HG02884 (cell line): ENCODE measurements around the gene NIPSNAP3A.

Experiments used
- ATAC-seq: cut with Tn5 transposase; IDR thresholded peaks from one replicate; pipeline ENCODE4 v1.9.1; 2021; ENCODE audit warnings: mild to moderate bottlenecking, moderate library complexity; ENCODE audit not compliant: unreplicated experiment

NIPSNAP3A gene

DNA sequence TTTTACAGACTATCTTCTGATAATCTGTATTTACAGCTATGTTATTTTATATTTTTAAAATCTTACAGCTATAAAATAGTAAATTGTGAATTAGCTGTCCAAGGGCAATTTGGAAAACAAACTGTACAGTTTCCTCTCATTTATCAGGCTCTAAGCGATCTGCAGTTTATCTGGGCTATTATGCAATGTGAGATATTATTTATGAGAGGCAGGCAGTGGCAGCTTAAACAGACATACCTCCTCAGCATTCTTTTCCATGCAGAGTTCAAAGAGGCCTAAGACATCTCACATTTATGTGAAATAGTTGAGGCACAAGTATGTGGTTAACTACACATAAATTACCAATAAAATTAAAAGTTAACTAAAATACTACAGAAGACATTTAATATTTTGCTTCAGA lies 26.6 kb downstream of the NIPSNAP3A start:
- ATAC-seq, result no peak

GRCh38 chr9:104774831-104775573 lies 27.5 kb downstream of the NIPSNAP3A start:
- peak; percentile 83 for ATAC-seq

GRCh38 chr9:104775574-104775936 lies 28.1 kb downstream of the NIPSNAP3A start:
- peak; percentile 66 for ATAC-seq

- peak; percentile 1 for ATAC-seq
Measured at GRCh38 chr9:104775976-104776375, 28.5 kb downstream of the NIPSNAP3A start.

GRCh38 chr9:104776797-104777196 lies 29.3 kb downstream of the NIPSNAP3A start:
- no peak for ATAC-seq

DNA sequence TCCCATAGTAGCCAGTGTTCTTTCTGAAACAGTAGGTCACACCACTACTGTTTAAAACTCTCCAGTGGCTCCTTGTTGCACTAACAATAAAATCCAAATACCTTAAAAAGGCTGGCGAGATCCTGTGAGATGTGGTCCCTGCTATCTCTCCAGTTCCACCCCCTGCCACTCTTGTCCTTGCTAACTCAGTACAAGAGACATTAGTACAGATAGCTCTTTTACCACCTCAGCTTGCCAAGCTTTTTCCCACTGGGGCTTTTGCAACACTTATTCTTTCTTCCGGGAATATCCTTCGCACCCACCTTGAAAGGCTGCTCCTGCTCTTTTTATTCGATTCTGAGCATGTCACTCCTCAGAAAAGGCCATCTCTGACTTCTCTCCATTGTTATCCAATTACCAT lies 31.3 kb downstream of the NIPSNAP3A start:
- no peak for ATAC-seq

DNA sequence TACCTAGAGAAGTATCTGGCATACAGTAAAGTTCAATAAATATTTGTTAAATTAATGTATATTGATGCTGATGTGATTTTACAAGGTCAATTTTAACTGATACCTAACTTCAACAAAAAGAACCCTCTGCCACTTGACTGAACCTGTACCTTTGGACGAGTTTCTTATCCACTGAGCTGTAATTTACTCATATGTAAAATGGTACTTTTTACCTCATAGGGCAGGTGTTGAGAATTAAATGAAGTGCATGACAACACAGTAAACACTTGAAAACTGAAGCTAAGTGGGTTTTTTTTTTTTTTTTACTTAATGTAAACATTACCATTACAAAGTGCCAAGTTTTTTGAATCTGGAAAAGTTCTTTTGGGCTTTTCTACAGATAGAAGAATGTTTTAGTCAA lies 31.9 kb downstream of the NIPSNAP3A start:
- ATAC-seq, result no peak

DNA sequence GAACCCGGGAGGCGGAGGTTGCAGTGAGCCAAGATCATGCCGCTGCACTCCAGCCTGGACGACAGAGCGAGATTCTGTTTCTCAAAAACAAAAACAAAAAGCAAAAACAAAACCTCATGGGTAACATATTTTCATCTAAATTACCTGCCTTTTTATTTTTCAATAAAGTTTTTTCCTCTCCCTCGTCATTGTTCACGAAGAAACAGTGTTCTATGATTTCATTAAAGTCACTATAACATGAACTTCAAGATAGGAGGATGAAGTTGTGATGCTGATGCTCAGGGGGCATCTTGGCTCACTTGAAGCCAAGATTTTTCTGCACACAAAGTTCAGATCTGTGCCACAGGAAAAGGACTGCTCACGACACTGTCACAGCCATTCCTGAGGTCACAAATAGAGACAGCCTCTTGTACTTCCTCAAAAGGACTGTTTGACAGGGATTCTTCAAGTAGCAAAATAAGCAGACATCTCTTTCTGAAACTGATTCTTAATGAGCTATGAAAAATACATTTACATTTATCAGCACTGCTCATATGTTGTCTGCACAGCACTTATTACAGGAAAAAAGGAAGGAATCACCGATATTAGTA lies 32.6 kb downstream of the NIPSNAP3A start:
- no peak for ATAC-seq

- peak; percentile 49 for ATAC-seq
Measured at GRCh38 chr9:104780796-104781395, 33.4 kb downstream of the NIPSNAP3A start.

DNA sequence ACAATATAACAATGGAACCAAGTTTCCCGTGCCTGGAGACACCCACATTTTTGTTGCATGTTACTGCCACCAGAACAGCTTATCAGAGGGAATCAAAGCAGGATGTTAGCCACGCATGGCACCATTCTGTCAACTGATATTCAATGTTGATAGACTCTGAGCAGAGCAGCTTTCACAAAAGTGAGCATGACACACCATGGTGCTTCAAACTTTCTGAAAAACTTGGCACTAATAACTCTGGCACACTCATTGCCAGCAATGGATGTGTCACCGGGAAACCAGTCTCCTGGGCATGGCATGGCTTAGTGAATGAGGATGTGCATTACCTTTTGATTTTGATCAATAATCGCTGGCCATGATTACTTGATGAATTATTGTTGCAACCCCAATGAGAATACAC lies 36.1 kb downstream of the NIPSNAP3A start:
- no peak for ATAC-seq

DNA sequence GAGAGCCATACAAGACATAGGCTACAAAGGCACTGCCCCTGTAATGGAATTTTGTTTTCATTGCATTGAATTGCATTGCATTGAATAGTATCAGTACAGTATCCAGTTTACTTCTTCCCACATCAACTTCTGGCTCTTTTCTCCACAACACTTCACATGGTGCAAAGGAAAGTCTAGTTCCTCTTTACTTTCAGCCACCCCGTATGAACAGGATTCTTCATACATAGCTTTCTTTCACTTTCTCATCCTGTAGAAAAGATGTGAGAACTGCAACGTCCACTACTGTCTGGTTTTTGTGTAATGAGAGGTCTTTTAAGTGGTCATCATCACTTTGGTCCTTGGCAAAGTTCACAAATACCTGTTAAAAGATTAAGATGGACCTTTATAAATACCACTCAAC lies 36.6 kb downstream of the NIPSNAP3A start:
- peak; percentile 70 for ATAC-seq

DNA sequence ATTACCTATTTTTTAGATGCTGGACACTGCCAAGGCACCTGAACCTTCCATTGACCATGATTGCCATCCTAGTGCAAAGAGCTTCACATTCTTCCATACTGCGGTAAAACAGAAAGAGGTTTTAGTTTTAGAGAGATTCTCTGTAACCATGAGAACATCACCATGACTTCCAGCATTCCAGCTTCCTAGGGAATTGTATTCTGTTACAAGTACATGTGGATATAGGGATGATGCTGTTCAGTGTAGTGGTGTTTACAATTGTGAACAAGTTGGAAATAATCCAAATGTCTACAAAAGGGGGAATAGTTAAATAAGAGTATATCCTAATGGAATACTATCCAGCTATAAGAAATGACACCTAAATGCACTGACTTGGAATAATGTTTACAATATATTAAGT lies 38.8 kb downstream of the NIPSNAP3A start:
- ATAC-seq, result no peak

GRCh38 chr9:104787306-104788015 lies 40.0 kb downstream of the NIPSNAP3A start:
- ATAC-seq, result no peak

GRCh38 chr9:104788251-104788650 lies 40.8 kb downstream of the NIPSNAP3A start:
- ATAC-seq, result no peak

GRCh38 chr9:104794070-104794469 lies 46.6 kb downstream of the NIPSNAP3A start:
- ATAC-seq, result no peak

DNA sequence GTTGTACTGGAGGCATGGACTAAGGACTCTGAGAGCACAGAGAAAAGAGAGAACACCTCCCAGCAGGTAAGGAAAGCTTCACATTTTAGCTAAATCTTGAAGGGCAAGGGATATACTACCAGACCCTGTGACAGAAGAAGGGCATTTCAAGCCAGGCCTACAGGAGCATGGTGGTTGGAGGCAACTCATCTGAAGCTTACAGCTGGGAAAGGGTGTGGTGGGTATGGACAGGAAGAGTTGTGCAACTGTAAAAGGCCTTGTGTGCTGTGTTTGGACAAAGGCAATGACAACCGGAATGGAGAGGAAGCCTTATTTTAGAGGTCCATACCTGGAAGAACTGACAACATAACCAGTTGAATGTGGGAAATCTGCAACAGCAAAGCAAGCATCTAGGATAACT lies 47.6 kb downstream of the NIPSNAP3A start:
- ATAC-seq, result no peak

DNA sequence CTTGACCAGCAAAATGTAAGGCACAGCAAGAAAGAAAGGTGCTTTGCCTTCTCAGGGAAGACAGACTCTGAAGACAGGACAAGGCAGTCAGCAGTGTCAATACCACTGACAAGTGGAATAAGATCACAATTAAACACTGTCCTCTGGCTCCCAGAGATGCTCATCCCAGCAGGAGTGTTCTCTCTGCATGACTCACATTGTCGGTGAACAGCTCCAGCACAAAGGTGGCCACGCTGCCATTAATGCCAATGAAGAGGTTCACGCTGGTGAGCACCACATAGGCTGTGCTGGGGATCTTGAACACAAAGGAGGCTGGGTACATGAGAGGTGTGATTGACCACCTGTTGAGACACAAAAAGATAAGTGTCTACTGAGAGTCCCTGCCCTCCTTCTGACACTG lies 48.4 kb downstream of the NIPSNAP3A start:
- no peak for ATAC-seq

GRCh38 chr9:104798209-104798995 lies 50.9 kb downstream of the NIPSNAP3A start:
- ATAC-seq, result no peak

GRCh38 chr9:104800068-104800785 lies 52.7 kb downstream of the NIPSNAP3A start:
- no peak for ATAC-seq

GRCh38 chr9:104802110-104802509 lies 54.6 kb downstream of the NIPSNAP3A start:
- ATAC-seq, result no peak
